Measurements from ENCODE around the gene FANCD2. TPM values are rescaled to one million over a fixed set of nuclear protein-coding genes. Genes with fewer than 3 reads are reported as not detected.
A peak's percentile ranks its signal among the peaks of the same experiment; 100 is the strongest.
"Not testable (repeated sequence)": the region's sequence is repeated elsewhere in the genome, so short reads cannot be mapped to it uniquely, and the experiment has no call there.

Gene FANCD2
- total RNA-seq, 1 experiment from 2014 or later, result 35.7 TPM

DNA sequence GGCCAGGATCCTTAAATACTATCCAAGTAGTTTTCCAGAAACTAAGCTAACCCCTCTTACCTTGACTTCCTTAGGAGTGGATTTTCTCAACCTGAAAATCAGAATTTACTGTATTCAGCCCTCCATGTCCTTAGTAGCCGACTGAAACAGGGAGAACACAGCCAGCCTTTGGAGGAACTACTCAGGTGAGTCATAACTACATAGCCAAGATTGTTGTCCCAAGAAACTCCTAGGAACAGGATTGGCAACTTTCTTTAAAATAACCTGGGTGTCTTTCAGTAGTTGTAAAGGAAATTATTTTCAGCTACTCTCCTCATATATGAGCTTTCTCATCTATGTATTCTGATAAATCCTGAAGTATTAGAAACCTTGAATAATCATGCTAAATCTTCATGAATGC is 59.5 kb downstream of the FANCD2 start:
- peaks cover 13% of the 10 kb centered on the region for H3F3A ChIP-seq (ENCODE audit: insufficient read depth, low read depth)
- no peaks in the 10 kb centered on the region for H3K9me2 ChIP-seq (ENCODE audit: insufficient read depth)
- H3K9me3 ChIP-seq (ENCODE audit: insufficient read depth, low read depth), result no peaks in the 10 kb centered on the region
- peak overlapping the region; percentile 55 for H3K27ac ChIP-seq
- DNase-seq, result peak; percentile 14 to 81
- H3K27me3 ChIP-seq (ENCODE audit: insufficient read depth, low read depth), result no peaks in the 10 kb centered on the region
- no peaks in the 10 kb centered on the region for H4K20me1 ChIP-seq (ENCODE audit: insufficient read depth)
- peaks cover 25% of the 10 kb centered on the region; the same call in 1 of the 2 replicates for H3K36me3 ChIP-seq (ENCODE audit: low read depth)
- no peak overlapping the region for H2AFZ ChIP-seq
- peak overlapping the region; percentile 66 for H3K4me2 ChIP-seq
- peaks cover 26% of the 10 kb centered on the region for H3K4me1 ChIP-seq (replicated peaks; ENCODE audit: insufficient read depth)
- no peak overlapping the region for H3K4me3 ChIP-seq
- ChIA-PET CTCF (no interaction called here), POLR2A (ENCODE audit: unreplicated experiment) (no interaction called here)
- H3K79me2 ChIP-seq (ENCODE audit: low read depth), result no peaks in the 10 kb centered on the region
- TF ChIP-seq, protein P1, sequence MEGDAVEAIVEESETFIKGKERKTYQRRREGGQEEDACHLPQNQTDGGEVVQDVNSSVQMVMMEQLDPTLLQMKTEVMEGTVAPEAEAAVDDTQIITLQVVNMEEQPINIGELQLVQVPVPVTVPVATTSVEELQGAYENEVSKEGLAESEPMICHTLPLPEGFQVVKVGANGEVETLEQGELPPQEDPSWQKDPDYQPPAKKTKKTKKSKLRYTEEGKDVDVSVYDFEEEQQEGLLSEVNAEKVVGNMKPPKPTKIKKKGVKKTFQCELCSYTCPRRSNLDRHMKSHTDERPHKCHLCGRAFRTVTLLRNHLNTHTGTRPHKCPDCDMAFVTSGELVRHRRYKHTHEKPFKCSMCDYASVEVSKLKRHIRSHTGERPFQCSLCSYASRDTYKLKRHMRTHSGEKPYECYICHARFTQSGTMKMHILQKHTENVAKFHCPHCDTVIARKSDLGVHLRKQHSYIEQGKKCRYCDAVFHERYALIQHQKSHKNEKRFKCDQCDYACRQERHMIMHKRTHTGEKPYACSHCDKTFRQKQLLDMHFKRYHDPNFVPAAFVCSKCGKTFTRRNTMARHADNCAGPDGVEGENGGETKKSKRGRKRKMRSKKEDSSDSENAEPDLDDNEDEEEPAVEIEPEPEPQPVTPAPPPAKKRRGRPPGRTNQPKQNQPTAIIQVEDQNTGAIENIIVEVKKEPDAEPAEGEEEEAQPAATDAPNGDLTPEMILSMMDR (conservative IDR thresholded peaks at IDR 0.05), result no peak
- no peak for TF ChIP-seq EZH2 (IDR thresholded peaks at IDR 0.05; ENCODE audit: low read depth)
- BruUV-seq (replicated peaks), result no TSS peak
- intact Hi-C loops (cut with micrococcal nuclease; ENCODE audit: unreplicated experiment), result loop anchor here (10.0 kb wide), 1 partner anchor 139 kb away; no protein-coding TSS in a partner anchor

DNA sequence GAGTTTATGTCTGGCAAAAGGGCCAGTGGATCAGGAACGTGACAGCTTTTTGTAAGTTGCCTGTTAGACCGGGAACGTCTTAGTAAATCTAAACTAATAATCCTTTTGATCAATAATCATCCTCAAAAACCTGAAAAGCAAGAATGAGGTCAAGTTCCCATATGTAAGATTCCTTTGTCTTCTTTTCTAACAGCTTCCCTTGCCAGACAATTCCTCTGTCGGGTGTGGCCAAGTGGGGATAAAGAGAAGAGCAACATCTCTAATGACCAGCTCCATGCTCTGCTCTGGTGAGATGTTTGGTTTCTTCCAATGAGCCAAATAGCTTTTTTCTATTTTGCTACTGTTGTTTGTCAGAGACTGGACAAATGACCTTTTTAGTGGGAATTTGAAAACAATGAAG is 62.0 kb downstream of the FANCD2 start:
- TF ChIP-seq, protein P1 (conservative IDR thresholded peaks at IDR 0.05), result no peak
- no peak for TF ChIP-seq EZH2 (IDR thresholded peaks at IDR 0.05; ENCODE audit: low read depth)
- Histone ChIP-seq H3K9me2 (ENCODE audit: insufficient read depth) (no peaks in the 10 kb centered on the region), H3K27me3 (ENCODE audit: insufficient read depth, low read depth) (no peaks in the 10 kb centered on the region), H3K4me3 (no peak overlapping the region), H3K9me3 (ENCODE audit: insufficient read depth, low read depth) (no peaks in the 10 kb centered on the region), H3K27ac (no peak overlapping the region), H3K4me1 (replicated peaks; ENCODE audit: insufficient read depth) (peaks cover 26% of the 10 kb centered on the region), H3K4me2 (no peak overlapping the region), H3K79me2 (ENCODE audit: low read depth) (no peaks in the 10 kb centered on the region), H3F3A (ENCODE audit: insufficient read depth, low read depth) (peaks cover 8% of the 10 kb centered on the region), H4K20me1 (ENCODE audit: insufficient read depth) (no peaks in the 10 kb centered on the region), H3K36me3 (ENCODE audit: low read depth) (peaks cover 21% of the 10 kb centered on the region; the same call in 1 of the 2 replicates), H2AFZ (no peak overlapping the region)
- BruUV-seq (replicated peaks), result no TSS peak
- POLR2A ChIA-PET (ENCODE audit: unreplicated experiment), result interaction anchor here (0.7 kb wide), 2 partner anchors 45 to 111 kb away, joined by 5 to 6 read pairs; no protein-coding TSS in a partner anchor
- no peak for DNase-seq
- CTCF ChIA-PET, result no interaction called here
- intact Hi-C loops (cut with micrococcal nuclease; ENCODE audit: unreplicated experiment), result loop anchor here (10.0 kb wide), 1 partner anchor 137 kb away; no protein-coding TSS in a partner anchor

DNA sequence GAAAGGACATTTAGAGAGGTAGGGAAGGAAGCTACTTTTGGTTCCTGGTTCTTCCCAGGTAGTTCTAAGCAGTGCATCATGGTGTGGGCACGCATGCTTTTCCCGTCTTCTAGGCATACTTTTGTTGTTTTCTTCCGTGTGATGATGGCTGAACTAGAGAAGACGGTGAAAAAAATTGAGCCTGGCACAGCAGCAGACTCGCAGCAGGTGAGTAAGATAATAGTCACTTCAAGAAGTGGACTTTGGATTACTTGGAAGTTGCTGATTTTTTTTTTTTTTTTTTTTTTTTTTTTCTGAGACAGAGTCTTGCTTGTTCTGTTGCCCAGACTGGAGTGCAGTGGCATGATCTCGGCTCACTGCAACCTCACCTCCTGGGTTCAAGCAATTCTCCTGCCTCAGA is 63.9 kb downstream of the FANCD2 start:
- no peak for DNase-seq
- BruUV-seq (replicated peaks), result no TSS peak

DNA sequence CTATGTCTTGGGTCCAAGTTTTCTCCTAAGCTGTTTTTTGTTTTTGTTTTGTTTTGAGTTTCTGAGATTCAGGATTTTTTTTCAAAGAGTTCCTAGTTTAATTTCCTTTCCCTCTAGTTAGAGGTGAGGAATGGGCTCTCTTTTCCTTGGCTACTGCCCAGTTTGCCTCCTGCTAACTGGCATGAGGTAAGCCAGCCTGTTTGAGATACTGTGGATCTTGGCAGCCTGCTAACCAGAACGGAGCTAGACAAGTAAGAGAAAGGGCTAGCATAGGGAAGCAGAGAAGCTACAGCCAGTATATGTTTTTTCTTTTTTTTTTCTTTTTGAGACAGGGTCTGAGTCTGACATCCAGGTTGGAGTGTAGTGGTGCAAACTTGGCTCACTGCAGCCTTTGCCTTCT is 64.5 kb downstream of the FANCD2 start:
- peaks cover 27% of the 10 kb centered on the region; the same call in 1 of the 2 replicates for H3K36me3 ChIP-seq (ENCODE audit: low read depth)

More for the DNA sequence above, 63.9 kb downstream of the FANCD2 start:
- intact Hi-C loops (cut with micrococcal nuclease; ENCODE audit: unreplicated experiment), result no loop called here
- TF ChIP-seq, protein P1 (conservative IDR thresholded peaks at IDR 0.05), result no peak
- no peak for TF ChIP-seq EZH2 (IDR thresholded peaks at IDR 0.05; ENCODE audit: low read depth)
- H3K4me1 ChIP-seq (replicated peaks; ENCODE audit: insufficient read depth), result peaks cover 22% of the 10 kb centered on the region
- no peak overlapping the region for H3K4me2 ChIP-seq
- H3K79me2 ChIP-seq (ENCODE audit: low read depth), result no peaks in the 10 kb centered on the region
- ChIA-PET POLR2A (ENCODE audit: unreplicated experiment) (no interaction called here), CTCF (no interaction called here)
- H3K4me3 ChIP-seq, result no peak overlapping the region
- H3F3A ChIP-seq (ENCODE audit: insufficient read depth, low read depth), result peaks cover 8% of the 10 kb centered on the region
- H2AFZ ChIP-seq, result no peak overlapping the region
- no peak overlapping the region for H3K27ac ChIP-seq
- H3K36me3 ChIP-seq (ENCODE audit: low read depth), result peaks cover 27% of the 10 kb centered on the region; the same call in 1 of the 2 replicates
- no peaks in the 10 kb centered on the region for H3K9me2 ChIP-seq (ENCODE audit: insufficient read depth)
- H3K9me3 ChIP-seq (ENCODE audit: insufficient read depth, low read depth), result no peaks in the 10 kb centered on the region
- H3K27me3 ChIP-seq (ENCODE audit: insufficient read depth, low read depth), result no peaks in the 10 kb centered on the region
- H4K20me1 ChIP-seq (ENCODE audit: insufficient read depth), result no peaks in the 10 kb centered on the region

DNA sequence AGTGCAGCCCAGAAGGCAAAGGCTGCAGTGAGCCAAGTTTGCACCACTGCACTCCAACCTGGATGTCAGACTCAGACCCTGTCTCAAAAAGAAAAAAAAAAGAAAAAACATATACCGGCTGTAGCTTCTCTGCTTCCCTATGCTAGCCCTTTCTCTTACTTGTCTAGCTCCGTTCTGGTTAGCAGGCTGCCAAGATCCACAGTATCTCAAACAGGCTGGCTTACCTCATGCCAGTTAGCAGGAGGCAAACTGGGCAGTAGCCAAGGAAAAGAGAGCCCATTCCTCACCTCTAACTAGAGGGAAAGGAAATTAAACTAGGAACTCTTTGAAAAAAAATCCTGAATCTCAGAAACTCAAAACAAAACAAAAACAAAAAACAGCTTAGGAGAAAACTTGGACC is 65.2 kb downstream of the FANCD2 start:
- H4K20me1 ChIP-seq (ENCODE audit: insufficient read depth); CTCF ChIA-PET; H3K9me2 ChIP-seq (ENCODE audit: insufficient read depth); H3K9me3 ChIP-seq (ENCODE audit: insufficient read depth, low read depth); H3K27me3 ChIP-seq (ENCODE audit: insufficient read depth, low read depth); H3K27ac ChIP-seq; H3K4me2 ChIP-seq; H2AFZ ChIP-seq; POLR2A ChIA-PET (ENCODE audit: unreplicated experiment); BruUV-seq (replicated peaks); DNase-seq; H3K4me3 ChIP-seq; H3F3A ChIP-seq (ENCODE audit: insufficient read depth, low read depth); H3K79me2 ChIP-seq (ENCODE audit: low read depth); intact Hi-C loops (cut with micrococcal nuclease; ENCODE audit: unreplicated experiment): not testable (repeated sequence)
- Histone ChIP-seq H3K4me1 (replicated peaks; ENCODE audit: insufficient read depth) (peaks cover 10% of the 10 kb centered on the region), H3K36me3 (ENCODE audit: low read depth) (peaks cover 24% of the 10 kb centered on the region; the same call in 1 of the 2 replicates)

More for the DNA sequence above, 64.5 kb downstream of the FANCD2 start:
- H2AFZ ChIP-seq; H3K27ac ChIP-seq; H3K9me2 ChIP-seq (ENCODE audit: insufficient read depth); DNase-seq; POLR2A ChIA-PET (ENCODE audit: unreplicated experiment); H4K20me1 ChIP-seq (ENCODE audit: insufficient read depth); BruUV-seq (replicated peaks); H3K9me3 ChIP-seq (ENCODE audit: insufficient read depth, low read depth); H3K4me3 ChIP-seq; H3F3A ChIP-seq (ENCODE audit: insufficient read depth, low read depth); H3K79me2 ChIP-seq (ENCODE audit: low read depth); intact Hi-C loops (cut with micrococcal nuclease; ENCODE audit: unreplicated experiment); CTCF ChIA-PET; H3K27me3 ChIP-seq (ENCODE audit: insufficient read depth, low read depth); H3K4me2 ChIP-seq: not testable (repeated sequence)
- peaks cover 16% of the 10 kb centered on the region for H3K4me1 ChIP-seq (replicated peaks; ENCODE audit: insufficient read depth)
